Peyer's patch (tissue), 4 donors: ENCODE results near the gene FAH.

Experiments used
- CTCF ChIP-seq, 6 experiments: fragments of 450-650 bp in 4 of 6; fragments of 200-600 bp in 2 of 6; sonication (generic) in 1 of 6; IDR thresholded peaks; one replicate each; pipeline ENCODE4 v1.5.1; 2017 to 2019; ENCODE audit warnings: antibody characterized with exemption in 6 of 6, mild to moderate bottlenecking in 3 of 6, moderate library complexity in 1 of 6
- POLR2A ChIP-seq, 2 donors: fragments of 450-650 bp; IDR thresholded peaks; one replicate each; pipeline ENCODE4 v1.5.1; 2017; ENCODE audit warnings: antibody characterized with exemption in 2 of 2, mild to moderate bottlenecking in 2 of 2, moderate library complexity in 2 of 2

GRCh38 chr15:80214910-80215309 is 62.1 kb downstream of the FAH start:
- no peak for TF ChIP-seq CTCF (IDR thresholded peaks at IDR 0.05)
- TF ChIP-seq POLR2A (IDR thresholded peaks at IDR 0.05): no peak
